ENCODE results near the gene PCCB.
"Not testable (repeated sequence)": the region's sequence is repeated elsewhere in the genome, so short reads cannot be mapped to it uniquely, and the experiment has no call there.

Gene PCCB

GRCh38 chr3:136327671-136328070 is 77.5 kb downstream of the PCCB start:
- DNase-seq (ENCODE audit: low read depth, low spot score) = no peak

- no peak for DNase-seq (ENCODE audit: low read depth, low spot score)
These were observed 79.5 kb downstream of the PCCB start for GRCh38 chr3:136329593-136329992.

GRCh38 chr3:136330900-136331299 is 80.8 kb downstream of the PCCB start:
- DNase-seq (ENCODE audit: low read depth, low spot score) = no peak

GRCh38 chr3:136332302-136332701 is 82.2 kb downstream of the PCCB start:
- DNase-seq (ENCODE audit: low read depth, low spot score) = no peak

GRCh38 chr3:136332776-136333175 is 82.6 kb downstream of the PCCB start:
- no peak for DNase-seq (ENCODE audit: low read depth, low spot score)

GRCh38 chr3:136334209-136334608 is 84.1 kb downstream of the PCCB start:
- no peak for DNase-seq (ENCODE audit: low read depth, low spot score)

- DNase-seq (ENCODE audit: low read depth, low spot score) = not testable (repeated sequence)
These were observed 84.6 kb downstream of the PCCB start for GRCh38 chr3:136334726-136335125.

GRCh38 chr3:136336329-136337100 is 86.4 kb downstream of the PCCB start:
- DNase-seq (ENCODE audit: low read depth, low spot score) = no peak

- DNase-seq (ENCODE audit: low read depth, low spot score) = no peak
These were observed 93.3 kb downstream of the PCCB start for GRCh38 chr3:136343446-136343845.

GRCh38 chr3:136343873-136344555 is 93.9 kb downstream of the PCCB start:
- peak; percentile 60 for DNase-seq (ENCODE audit: low read depth, low spot score)

GRCh38 chr3:136346486-136346885 is 96.3 kb downstream of the PCCB start:
- no peak for DNase-seq (ENCODE audit: low read depth, low spot score)

GRCh38 chr3:136350132-136350531 is 100.0 kb downstream of the PCCB start:
- DNase-seq (ENCODE audit: low read depth, low spot score) = peak; percentile 54

GRCh38 chr3:136350557-136350956 is 100.4 kb downstream of the PCCB start:
- DNase-seq (ENCODE audit: low read depth, low spot score) = no peak

GRCh38 chr3:136351351-136351750 is 101.2 kb downstream of the PCCB start:
- DNase-seq (ENCODE audit: low read depth, low spot score) = no peak

- DNase-seq (ENCODE audit: low read depth, low spot score) = no peak
These were observed 101.8 kb downstream of the PCCB start for GRCh38 chr3:136351905-136352304.

- no peak for DNase-seq (ENCODE audit: low read depth, low spot score)
These were observed 103.3 kb downstream of the PCCB start for GRCh38 chr3:136353461-136353860.

- DNase-seq (ENCODE audit: low read depth, low spot score) = no peak
These were observed 116.1 kb downstream of the PCCB start for GRCh38 chr3:136366289-136366688.

- DNase-seq (ENCODE audit: low read depth, low spot score) = not testable (repeated sequence)
These were observed 125.7 kb downstream of the PCCB start for GRCh38 chr3:136375800-136376199.

- no peak for DNase-seq (ENCODE audit: low read depth, low spot score)
These were observed 127.4 kb downstream of the PCCB start for GRCh38 chr3:136377508-136377907.

- DNase-seq (ENCODE audit: low read depth, low spot score) = no peak
These were observed 127.9 kb downstream of the PCCB start for GRCh38 chr3:136378011-136378410.
